ENCODE results near the gene TYSND1.

TYSND1 gene

DNA sequence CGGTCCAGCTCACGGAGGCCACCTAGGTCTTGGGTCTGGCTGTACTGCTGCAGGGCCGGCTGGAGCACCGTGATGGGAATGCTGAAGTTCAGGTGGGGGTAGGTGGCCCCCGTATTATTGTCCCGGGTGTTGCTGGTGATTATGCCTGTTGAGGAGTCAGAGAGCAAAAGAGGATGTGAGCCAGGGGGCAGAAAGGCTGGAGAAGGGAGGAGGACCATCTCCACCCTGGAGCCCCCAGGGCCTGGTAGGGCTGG lies 6.6 kb downstream of the TYSND1 start:
- no peak overlapping the region for H3K4me2 ChIP-seq (ENCODE audit: insufficient read depth, low read length, poor library complexity, severe bottlenecking)
- no CpG with 5 or more reads among the region's 6 CpGs for WGBS, 2 donors (ENCODE audit: extremely low coverage in 2 of 2, insufficient read length in 2 of 2, insufficient replicate concordance in 1 of 2)

DNA sequence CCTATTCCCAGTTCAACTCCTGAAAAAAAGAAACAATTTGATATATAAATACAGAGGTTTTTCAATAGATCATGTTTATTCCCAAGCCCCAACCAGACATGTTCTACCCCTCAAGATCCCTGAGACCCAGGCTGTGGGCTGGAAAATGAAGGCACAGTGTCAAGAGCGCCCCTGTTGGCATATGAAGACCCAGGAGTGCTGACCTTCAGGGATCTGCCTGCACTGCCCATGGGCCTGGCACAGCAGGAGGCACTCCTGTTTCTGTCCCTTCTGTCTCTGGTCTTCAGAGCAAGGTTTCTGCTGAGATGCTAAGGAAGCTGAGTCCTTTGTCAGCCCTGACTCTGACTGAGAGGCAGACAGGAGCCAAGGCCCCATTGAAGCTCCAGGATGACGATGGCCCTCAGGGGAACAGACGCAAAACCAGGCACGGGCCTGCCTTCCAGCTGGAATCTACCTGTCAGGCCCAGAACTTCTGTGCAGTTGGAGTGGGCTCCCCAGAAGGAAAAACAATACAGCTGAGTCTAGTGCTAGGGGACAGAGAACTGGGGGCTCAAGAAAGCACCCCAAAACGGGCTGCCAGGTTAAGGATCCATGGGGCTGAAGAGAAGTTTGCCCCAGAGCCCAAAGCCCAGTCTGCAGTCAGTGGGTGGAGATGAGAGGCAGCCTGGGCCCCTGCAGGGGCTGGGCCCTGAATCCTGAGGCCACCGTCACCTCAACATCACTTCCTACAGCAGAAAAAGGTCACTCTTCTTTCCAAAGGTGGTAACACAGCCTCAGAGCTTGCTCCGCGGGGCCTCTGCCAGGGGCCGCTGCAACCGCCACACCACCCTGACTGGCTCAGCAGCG lies 7.1 kb downstream of the TYSND1 start:
- H3K79me1 ChIP-seq (ENCODE audit: low read depth, low read length): no peaks in the 10 kb centered on the region
- no peaks in the 10 kb centered on the region for H3K4me1 ChIP-seq (ENCODE audit: control insufficient read depth in 2 of 2, insufficient read depth in 1 of 2, low read depth in 1 of 2, low read length in 2 of 2)
- peaks cover 0 to 2% of the 10 kb centered on the region in 2 donors for H3K36me3 ChIP-seq (replicated peaks in 1 of 2; ENCODE audit: control insufficient read depth in 2 of 2, insufficient read depth in 2 of 2, low read length in 2 of 2)
- no peak overlapping the region for H3K4ac ChIP-seq (ENCODE audit: low read length)
- no peak overlapping the region for H2BK15ac ChIP-seq (ENCODE audit: low read length)
- peaks cover 0 to 8% (median 2%) of the 10 kb centered on the region in 3 experiments for H3K27me3 ChIP-seq (ENCODE audit: control insufficient read depth in 3 of 3, insufficient read depth in 3 of 3, low read depth in 1 of 3, low read length in 3 of 3)
- no peak overlapping the region for H2AFZ ChIP-seq (ENCODE audit: low read length)
- H2BK5ac ChIP-seq (ENCODE audit: low read length): no peak overlapping the region
- H2BK120ac ChIP-seq (ENCODE audit: low read depth, low read length): no peak overlapping the region
- no peak overlapping the region for H3K9ac ChIP-seq (ENCODE audit: low read depth, low read length, poor library complexity)
- no peak for DNase-seq (ENCODE audit: low spot score)
- no peak overlapping the region for H3K4me3 ChIP-seq (ENCODE audit: low read length in 2 of 2)
- no peak overlapping the region for H4K8ac ChIP-seq (ENCODE audit: low read depth, low read length)
- no peak overlapping the region for H4K91ac ChIP-seq (ENCODE audit: low read depth, low read length, poor library complexity)
- no peaks in the 10 kb centered on the region for H3K9me3 ChIP-seq (replicated peaks in 1 of 2; ENCODE audit: control insufficient read depth in 2 of 2, insufficient read depth in 1 of 2, low read depth in 1 of 2, low read length in 2 of 2)
- H3K4me2 ChIP-seq (ENCODE audit: insufficient read depth, low read length, poor library complexity, severe bottlenecking): no peak overlapping the region
- H2AK5ac ChIP-seq (ENCODE audit: low read depth, low read length): no peak overlapping the region
- H3K23ac ChIP-seq (ENCODE audit: low read depth, low read length, poor library complexity): peak overlapping the region; percentile 29
- no CpG with 5 or more reads among the region's 11 CpGs for WGBS, 2 donors (ENCODE audit: extremely low coverage in 2 of 2, insufficient read length in 2 of 2, insufficient replicate concordance in 1 of 2)
- H2BK12ac ChIP-seq (ENCODE audit: low read length): no peak overlapping the region
- H3K27ac ChIP-seq (replicated peaks; ENCODE audit: low read length): no peak overlapping the region
- H3K14ac ChIP-seq (ENCODE audit: low read length): no peak overlapping the region
- H3K18ac ChIP-seq (ENCODE audit: low read length): no peak overlapping the region

More for the DNA sequence above, 6.6 kb downstream of the TYSND1 start:
- H3K36me3 ChIP-seq (replicated peaks in 1 of 2; ENCODE audit: control insufficient read depth in 2 of 2, insufficient read depth in 2 of 2, low read length in 2 of 2): peaks cover 0 to 2% of the 10 kb centered on the region in 2 donors
- H2BK120ac ChIP-seq (ENCODE audit: low read depth, low read length): no peak overlapping the region
- H3K27me3 ChIP-seq (ENCODE audit: control insufficient read depth in 3 of 3, insufficient read depth in 3 of 3, low read depth in 1 of 3, low read length in 3 of 3): peaks cover 0 to 3% (median 2%) of the 10 kb centered on the region in 3 experiments
- no peak for DNase-seq (ENCODE audit: low spot score)
- no peak overlapping the region for H3K27ac ChIP-seq (replicated peaks; ENCODE audit: low read length)
- no peaks in the 10 kb centered on the region for H3K9me3 ChIP-seq (replicated peaks in 1 of 2; ENCODE audit: control insufficient read depth in 2 of 2, insufficient read depth in 1 of 2, low read depth in 1 of 2, low read length in 2 of 2)
- no peak overlapping the region for H2BK12ac ChIP-seq (ENCODE audit: low read length)
- no peak overlapping the region for H2BK5ac ChIP-seq (ENCODE audit: low read length)
- no peak overlapping the region for H3K4ac ChIP-seq (ENCODE audit: low read length)
- H3K9ac ChIP-seq (ENCODE audit: low read depth, low read length, poor library complexity): no peak overlapping the region
- peaks cover 0 to under 1% of the 10 kb centered on the region in 2 donors for H3K4me1 ChIP-seq (ENCODE audit: control insufficient read depth in 2 of 2, insufficient read depth in 1 of 2, low read depth in 1 of 2, low read length in 2 of 2)
- H3K14ac ChIP-seq (ENCODE audit: low read length): no peak overlapping the region
- no peak overlapping the region for H2BK15ac ChIP-seq (ENCODE audit: low read length)
- no peaks in the 10 kb centered on the region for H3K79me1 ChIP-seq (ENCODE audit: low read depth, low read length)
- no peak overlapping the region for H3K18ac ChIP-seq (ENCODE audit: low read length)
- H4K91ac ChIP-seq (ENCODE audit: low read depth, low read length, poor library complexity): no peak overlapping the region
- no peak overlapping the region for H3K4me3 ChIP-seq (ENCODE audit: low read length in 2 of 2)
- peak overlapping the region; percentile 29 for H3K23ac ChIP-seq (ENCODE audit: low read depth, low read length, poor library complexity)
- no peak overlapping the region for H4K8ac ChIP-seq (ENCODE audit: low read depth, low read length)
- H2AFZ ChIP-seq (ENCODE audit: low read length): no peak overlapping the region
- no peak overlapping the region for H2AK5ac ChIP-seq (ENCODE audit: low read depth, low read length)

DNA sequence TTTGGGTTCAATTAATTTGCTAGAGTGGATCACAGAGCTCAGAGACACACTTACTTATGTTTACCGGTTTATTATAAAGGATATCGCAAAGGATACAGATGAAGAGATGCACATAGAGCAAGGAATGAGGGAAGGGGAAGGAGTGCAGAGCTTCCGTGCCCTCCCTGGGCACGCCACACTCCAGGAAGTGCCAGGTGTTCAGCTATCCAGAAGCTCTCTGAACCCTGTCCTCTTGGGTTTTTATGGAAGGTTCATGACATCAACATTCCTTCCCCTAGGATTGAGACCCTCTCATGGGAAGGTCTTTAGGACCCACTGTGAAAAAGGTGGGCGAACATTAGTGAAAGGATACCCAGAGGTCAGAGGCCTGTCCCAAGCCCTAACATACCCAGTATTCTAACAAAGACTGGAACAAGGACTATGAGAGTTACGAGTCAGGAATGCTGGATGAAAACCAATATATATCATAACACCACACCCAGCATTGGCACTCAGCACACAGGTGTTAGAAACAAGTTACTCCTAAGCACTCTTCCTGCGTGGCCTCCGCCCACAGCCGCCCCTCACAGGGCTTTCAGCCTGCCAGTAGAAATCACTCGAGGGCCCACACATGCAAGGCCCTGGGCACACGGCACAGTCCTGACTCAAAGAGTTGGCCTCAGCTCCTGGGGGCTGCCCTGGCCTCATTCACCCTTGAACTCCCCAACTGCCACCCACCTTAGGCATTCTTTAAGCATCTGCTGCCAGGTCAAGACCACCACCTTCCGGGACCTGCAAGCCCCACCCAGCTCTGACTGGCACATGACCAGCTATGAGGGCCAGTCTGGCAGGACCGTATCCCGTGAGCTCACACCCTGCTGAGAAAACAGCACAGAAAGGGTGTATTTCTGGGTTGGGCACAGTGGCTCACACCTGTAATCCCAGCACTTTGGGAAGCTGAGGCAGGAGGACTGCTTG lies 8.3 kb downstream of the TYSND1 start:
- peak overlapping the region in 1 of 2 donors; percentile 48 for H3K4me3 ChIP-seq (ENCODE audit: low read length in 2 of 2)
- H3K27me3 ChIP-seq (ENCODE audit: control insufficient read depth in 3 of 3, insufficient read depth in 3 of 3, low read depth in 1 of 3, low read length in 3 of 3): peaks cover 2 to 17% (median 8%) of the 10 kb centered on the region in 3 experiments
- H3K9ac ChIP-seq (ENCODE audit: low read depth, low read length, poor library complexity): peak overlapping the region; percentile 60
- no peak overlapping the region for H2BK12ac ChIP-seq (ENCODE audit: low read length)
- H3K14ac ChIP-seq (ENCODE audit: low read length): no peak overlapping the region
- no peak overlapping the region for H3K4ac ChIP-seq (ENCODE audit: low read length)
- H2AFZ ChIP-seq (ENCODE audit: low read length): no peak overlapping the region
- no peaks in the 10 kb centered on the region for H3K9me3 ChIP-seq (replicated peaks in 1 of 2; ENCODE audit: control insufficient read depth in 2 of 2, insufficient read depth in 1 of 2, low read depth in 1 of 2, low read length in 2 of 2)
- H2AK5ac ChIP-seq (ENCODE audit: low read depth, low read length): no peak overlapping the region
- no peak overlapping the region for H3K23ac ChIP-seq (ENCODE audit: low read depth, low read length, poor library complexity)
- H3K4me1 ChIP-seq (ENCODE audit: control insufficient read depth in 2 of 2, insufficient read depth in 1 of 2, low read depth in 1 of 2, low read length in 2 of 2): peaks cover 0 to under 1% of the 10 kb centered on the region in 2 donors
- H3K79me1 ChIP-seq (ENCODE audit: low read depth, low read length): no peaks in the 10 kb centered on the region
- H2BK15ac ChIP-seq (ENCODE audit: low read length): no peak overlapping the region
- no peak overlapping the region for H3K18ac ChIP-seq (ENCODE audit: low read length)
- no CpG with 5 or more reads among the region's 14 CpGs for WGBS, 2 donors (ENCODE audit: extremely low coverage in 2 of 2, insufficient read length in 2 of 2, insufficient replicate concordance in 1 of 2)
- no peak overlapping the region for H3K4me2 ChIP-seq (ENCODE audit: insufficient read depth, low read length, poor library complexity, severe bottlenecking)
- peaks cover 0 to 2% of the 10 kb centered on the region in 2 donors for H3K36me3 ChIP-seq (replicated peaks in 1 of 2; ENCODE audit: control insufficient read depth in 2 of 2, insufficient read depth in 2 of 2, low read length in 2 of 2)
- H2BK5ac ChIP-seq (ENCODE audit: low read length): no peak overlapping the region
- H4K8ac ChIP-seq (ENCODE audit: low read depth, low read length): no peak overlapping the region
- no peak overlapping the region for H4K91ac ChIP-seq (ENCODE audit: low read depth, low read length, poor library complexity)
- no peak for DNase-seq (ENCODE audit: low spot score)
- H3K27ac ChIP-seq (replicated peaks; ENCODE audit: low read length): no peak overlapping the region
- H2BK120ac ChIP-seq (ENCODE audit: low read depth, low read length): no peak overlapping the region

DNA sequence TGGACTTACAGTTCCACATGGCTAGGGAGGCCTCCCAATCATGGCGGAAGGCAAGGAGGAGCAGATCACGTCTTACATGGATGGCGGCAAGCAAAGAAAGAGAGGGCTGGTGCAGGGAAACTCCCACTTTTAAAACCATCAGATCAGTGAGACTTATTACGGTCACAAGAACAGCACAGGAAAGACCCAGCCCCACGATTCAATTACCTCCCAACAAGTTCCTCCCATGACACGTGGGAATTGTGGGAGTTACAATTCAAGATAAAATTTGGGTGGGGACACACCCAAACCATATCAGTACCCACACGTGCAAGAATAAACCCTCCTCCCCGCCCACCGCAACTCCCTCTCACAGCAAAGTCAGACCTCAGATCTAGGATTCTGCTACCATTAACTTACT lies 9.4 kb downstream of the TYSND1 start:
- H2AFZ ChIP-seq (ENCODE audit: low read length): no peak overlapping the region
- no peak for DNase-seq (ENCODE audit: low spot score)
- WGBS, 2 donors (ENCODE audit: extremely low coverage in 2 of 2, insufficient read length in 2 of 2, insufficient replicate concordance in 1 of 2): no CpG with 5 or more reads among the region's 9 CpGs
- H3K36me3 ChIP-seq (replicated peaks in 1 of 2; ENCODE audit: control insufficient read depth in 2 of 2, insufficient read depth in 2 of 2, low read length in 2 of 2): peaks cover 0 to 2% of the 10 kb centered on the region in 2 donors
- H2BK12ac ChIP-seq (ENCODE audit: low read length): no peak overlapping the region
- no peak overlapping the region for H3K14ac ChIP-seq (ENCODE audit: low read length)
- H3K4me1 ChIP-seq (ENCODE audit: control insufficient read depth in 2 of 2, insufficient read depth in 1 of 2, low read depth in 1 of 2, low read length in 2 of 2): peaks cover 0 to 3% of the 10 kb centered on the region in 2 donors
- H3K27ac ChIP-seq (replicated peaks; ENCODE audit: low read length): no peak overlapping the region
- H2AK5ac ChIP-seq (ENCODE audit: low read depth, low read length): no peak overlapping the region
- H2BK15ac ChIP-seq (ENCODE audit: low read length): no peak overlapping the region
- H3K4ac ChIP-seq (ENCODE audit: low read length): no peak overlapping the region
- no peaks in the 10 kb centered on the region for H3K9me3 ChIP-seq (replicated peaks in 1 of 2; ENCODE audit: control insufficient read depth in 2 of 2, insufficient read depth in 1 of 2, low read depth in 1 of 2, low read length in 2 of 2)
- H3K4me2 ChIP-seq (ENCODE audit: insufficient read depth, low read length, poor library complexity, severe bottlenecking): no peak overlapping the region
- H4K91ac ChIP-seq (ENCODE audit: low read depth, low read length, poor library complexity): no peak overlapping the region
- H3K9ac ChIP-seq (ENCODE audit: low read depth, low read length, poor library complexity): no peak overlapping the region
- no peaks in the 10 kb centered on the region for H3K79me1 ChIP-seq (ENCODE audit: low read depth, low read length)
- H4K8ac ChIP-seq (ENCODE audit: low read depth, low read length): no peak overlapping the region
- no peak overlapping the region for H2BK5ac ChIP-seq (ENCODE audit: low read length)
- no peak overlapping the region for H3K4me3 ChIP-seq (ENCODE audit: low read length in 2 of 2)
- H3K27me3 ChIP-seq (ENCODE audit: control insufficient read depth in 3 of 3, insufficient read depth in 3 of 3, low read depth in 1 of 3, low read length in 3 of 3): peaks cover 4 to 27% (median 19%) of the 10 kb centered on the region in 3 experiments
- H3K23ac ChIP-seq (ENCODE audit: low read depth, low read length, poor library complexity): no peak overlapping the region
- H2BK120ac ChIP-seq (ENCODE audit: low read depth, low read length): no peak overlapping the region
- no peak overlapping the region for H3K18ac ChIP-seq (ENCODE audit: low read length)

Data from neuronal stem cell (in vitro differentiated cells).